Right cardiac atrium (tissue), 5 donors: Measurements from ENCODE around the gene TMCC3. TPM values are rescaled to one million over a fixed set of nuclear protein-coding genes. Genes with fewer than 3 reads are reported as not detected.
"Not testable (repeated sequence)": the region's sequence is repeated elsewhere in the genome, so short reads cannot be mapped to it uniquely, and the experiment has no call there.

ENCODE experiments used
- ATAC-seq, 2 donors: fragments of 200-7000 bp; cut with Tn5 transposase; one replicate each; pipeline versions ENCODE4 v1.8.0 to v1.9.1; 2020; ENCODE audit warnings: moderate library complexity in 2 of 2, mild to moderate bottlenecking in 1 of 2
- DNase-seq, 3 donors: peaks; one replicate each; pipeline ENCODE4 v3.0.0-alpha.2; 2020
- H3K27ac ChIP-seq: one replicate; pipeline ENCODE4 v1.5.1; 2013; ENCODE audit warnings: mild to moderate bottlenecking, low read length, control low read depth, moderate library complexity
- H3K27me3 ChIP-seq: one replicate; pipeline ENCODE4 v1.6.1; 2013; ENCODE audit not compliant: control insufficient read depth, insufficient read depth
- H3K4me1 ChIP-seq: one replicate; pipeline ENCODE4 v1.6.1; 2013; ENCODE audit warnings: low read length; ENCODE audit not compliant: control insufficient read depth, insufficient read depth
- H3K4me3 ChIP-seq: one replicate; pipeline ENCODE4 v1.5.1; 2013; ENCODE audit warnings: low read length, control low read depth
- H3K9me3 ChIP-seq: one replicate; pipeline ENCODE4 v1.6.1; 2013; ENCODE audit warnings: low read length; ENCODE audit not compliant: control insufficient read depth
- WGBS: extraction: QIAGEN DNeasy Blood & Tissue Kit; methylation state at CpG from one replicate; pipeline ENCODE4 v1.1.7; 2013; 5-methylcytosine and 5-hydroxymethylcytosine counted together
- intact Hi-C, 4 donors: fragments of 100-400 bp; cut with DNase I; formaldehyde crosslinking; loops; one replicate each; pipeline versions ENCODE4 v1.11.0 to v1.14.0; 2022 to 2023
- polyA plus RNA-seq: library from polyadenylated mRNA; stranded (reverse); fragments of 200-250 nt; gene quantifications from one replicate; pipeline ENCODE4 v1.2.3, GENCODE V29; 2013
- total RNA-seq, 4 donors: library from RNA; stranded (reverse); fragmentation: NEBNext Ultra II Directional; extraction: Animal tissue kit (Norgen Biotek cat#: 25700); gene quantifications; one replicate each; pipeline ENCODE4 v1.2.1, GENCODE V29; 2021
- donor health status: healthy with polysubstance abuse.
- donor health status: DM: no; HTN: yes; CAD: no.
- donor health status: DM: no; HTN: no; CAD: no.
- donor health status: DM: no; HTN: yes; CAD: no; lungs with severe emphysema.
- donor health status: DM: yes; HTN: yes; CAD: no.

TMCC3 gene
- total and polyA plus RNA-seq, 5 donors, result 1.7 to 6.7 (median 3.3) TPM

GRCh38 chr12:94616203-94616729 lies 34.1 kb downstream of the TMCC3 start:
- peaks cover 21% of the 10 kb centered on the region for H3K4me1 ChIP-seq
- ATAC-seq (peak; percentile 52 to 68), DNase-seq (peak in 1 of 3 donors; percentile 63)
- intact Hi-C loops, result no loop called here
- H3K27ac ChIP-seq, result peak overlapping the region; percentile 69
- H3K9me3 ChIP-seq, result no peaks in the 10 kb centered on the region
- peak overlapping the region; percentile 25 for H3K4me3 ChIP-seq
- 55% methylated on average over 11 of the region's 11 CpGs for WGBS
- no peaks in the 10 kb centered on the region for H3K27me3 ChIP-seq

- H3K27me3 ChIP-seq, result no peaks in the 10 kb centered on the region
- intact Hi-C loops, result no loop called here
- ATAC-seq (peak; percentile 82 to 96), DNase-seq (peak; percentile 52 to 76 (median 66))
- H3K27ac ChIP-seq, result peak overlapping the region; percentile 69
- peak overlapping the region; percentile 25 for H3K4me3 ChIP-seq
- H3K9me3 ChIP-seq, result no peaks in the 10 kb centered on the region
- 24% methylated on average over 14 of the region's 14 CpGs for WGBS
- peaks cover 21% of the 10 kb centered on the region for H3K4me1 ChIP-seq
These were observed 34.8 kb downstream of the TMCC3 start for GRCh38 chr12:94615260-94616181.

DNA sequence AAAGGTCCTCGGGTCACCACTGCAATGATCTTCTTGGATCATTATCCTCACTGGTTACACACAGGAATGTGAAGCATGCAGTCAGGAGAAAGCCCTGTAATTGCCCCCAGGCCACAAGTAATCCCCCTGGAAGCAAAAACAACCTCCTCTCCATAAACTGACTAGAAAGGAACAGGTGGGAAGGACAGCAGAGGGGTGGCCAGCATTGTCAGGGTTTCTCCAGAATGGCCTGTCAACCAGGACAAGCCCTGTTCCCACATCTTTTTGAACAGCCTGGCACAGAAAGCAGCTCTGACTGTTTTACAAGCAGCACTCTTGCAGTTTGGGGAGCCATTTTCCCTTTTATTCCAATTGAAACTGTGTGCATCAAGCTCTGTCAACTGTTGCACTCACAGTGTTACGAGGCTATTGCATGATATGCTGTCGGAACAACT lies 36.1 kb downstream of the TMCC3 start:
- Histone ChIP-seq H3K4me3 (no peak overlapping the region), H3K27me3 (no peaks in the 10 kb centered on the region), H3K4me1 (peaks cover 21% of the 10 kb centered on the region), H3K27ac (no peak overlapping the region), H3K9me3 (no peaks in the 10 kb centered on the region)
- intact Hi-C loops, result no loop called here
- DNase-seq (no peak), ATAC-seq (no peak)
- WGBS, result 63% methylated on average over 3 of the region's 3 CpGs

DNA sequence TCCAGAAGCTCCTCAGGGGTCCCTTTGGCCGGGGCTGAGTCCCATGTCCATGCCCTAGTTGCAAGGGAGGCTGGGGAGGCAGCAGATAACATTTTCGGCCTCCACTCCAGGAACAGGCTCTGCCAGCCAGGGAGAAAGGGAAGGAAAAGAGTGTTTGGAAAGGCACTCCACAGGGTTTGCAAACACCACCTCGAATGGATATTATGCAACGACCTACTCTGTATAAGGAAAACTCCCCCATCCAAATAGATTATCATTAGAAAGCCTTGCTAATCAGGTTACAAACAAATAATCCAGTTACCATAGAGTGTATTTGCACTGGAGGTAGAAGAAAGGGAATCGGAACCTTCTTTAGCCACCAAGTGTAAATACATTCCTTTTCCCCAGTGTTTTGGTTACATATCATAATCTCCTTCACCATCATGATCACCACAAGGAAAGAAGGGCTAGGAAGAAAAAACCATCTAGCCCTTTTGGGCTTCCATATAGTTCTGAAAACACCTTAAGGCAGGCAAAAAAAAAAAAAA lies 40.4 kb downstream of the TMCC3 start:
- 62% methylated on average over 5 of the region's 5 CpGs for WGBS
- Histone ChIP-seq H3K27me3 (no peaks in the 10 kb centered on the region), H3K27ac (no peak overlapping the region), H3K9me3 (no peaks in the 10 kb centered on the region), H3K4me1 (peaks cover 5% of the 10 kb centered on the region), H3K4me3 (no peak overlapping the region)
- no peak for ATAC-seq
- intact Hi-C loops, result loop anchor here in 1 of 4 donors (10.0 kb wide), 1 partner anchor 145 kb away; no protein-coding TSS in a partner anchor
- DNase-seq, result no peak

DNA sequence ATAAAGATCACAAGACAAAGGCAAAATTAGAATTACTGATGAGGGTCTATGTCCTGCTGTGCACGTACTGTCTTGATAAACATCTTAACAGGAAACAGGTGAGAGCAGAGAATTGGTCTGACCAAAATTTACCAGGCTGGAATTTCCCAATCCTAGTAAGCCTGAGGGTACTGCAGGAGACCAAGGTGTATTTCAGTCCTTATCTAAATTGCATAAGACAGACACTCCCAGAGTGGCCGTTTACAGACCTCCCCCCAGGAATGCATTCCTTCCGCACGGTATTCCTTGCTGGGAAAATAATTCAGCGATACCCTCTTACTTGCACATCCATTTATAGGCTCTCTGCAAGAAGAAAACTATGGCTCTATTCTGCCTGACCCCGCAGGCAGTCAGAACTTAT lies 43.5 kb downstream of the TMCC3 start:
- H3K9me3 ChIP-seq, H3K4me3 ChIP-seq, ATAC-seq, H3K27ac ChIP-seq, H3K4me1 ChIP-seq, H3K27me3 ChIP-seq, DNase-seq: not testable (repeated sequence)
- intact Hi-C loops, result loop anchor here in 1 of 4 donors (10.0 kb wide), 1 partner anchor 148 kb away; no protein-coding TSS in a partner anchor
- 86% methylated on average over 6 of the region's 6 CpGs for WGBS

GRCh38 chr12:94604366-94604698 lies 46.0 kb downstream of the TMCC3 start:
- Histone ChIP-seq H3K27me3 (no peaks in the 10 kb centered on the region), H3K4me3 (no peak overlapping the region), H3K27ac (no peak overlapping the region), H3K4me1 (peaks cover 2% of the 10 kb centered on the region), H3K9me3 (no peaks in the 10 kb centered on the region)
- 54% methylated on average over 3 of the region's 3 CpGs for WGBS
- DNase-seq, result no peak
- intact Hi-C loops, result loop anchor here in 1 of 4 donors (10.0 kb wide), 1 partner anchor 150 kb away; no protein-coding TSS in a partner anchor
- peak in 1 of 2 donors; percentile 56 for ATAC-seq

- H3K27me3 ChIP-seq, result no peaks in the 10 kb centered on the region
- ATAC-seq, result peak in 1 of 2 donors; percentile 39
- no peaks in the 10 kb centered on the region for H3K9me3 ChIP-seq
- no peak overlapping the region for H3K27ac ChIP-seq
- 75% methylated on average over 7 of the region's 7 CpGs for WGBS
- intact Hi-C loops, result loop anchor here in 1 of 4 donors (10.0 kb wide), 1 partner anchor 151 kb away; no protein-coding TSS in a partner anchor
- peaks cover 2% of the 10 kb centered on the region for H3K4me1 ChIP-seq
- DNase-seq, result peak; percentile 25 to 55 (median 50)
- H3K4me3 ChIP-seq, result no peak overlapping the region
These were observed 46.7 kb downstream of the TMCC3 start for GRCh38 chr12:94603434-94604365.

- no peaks in the 10 kb centered on the region for H3K27me3 ChIP-seq
- DNase-seq, result no peak
- 85% methylated on average over 4 of the region's 4 CpGs for WGBS
- H3K4me3 ChIP-seq, result no peak overlapping the region
- H3K27ac ChIP-seq, result no peak overlapping the region
- intact Hi-C loops, result loop anchor here in 1 of 4 donors (10.0 kb wide), 1 partner anchor 153 kb away; no protein-coding TSS in a partner anchor
- ATAC-seq, result no peak
- H3K9me3 ChIP-seq, result no peaks in the 10 kb centered on the region
- peaks cover 2% of the 10 kb centered on the region for H3K4me1 ChIP-seq
These were observed 48.3 kb downstream of the TMCC3 start for GRCh38 chr12:94602024-94602423.

DNA sequence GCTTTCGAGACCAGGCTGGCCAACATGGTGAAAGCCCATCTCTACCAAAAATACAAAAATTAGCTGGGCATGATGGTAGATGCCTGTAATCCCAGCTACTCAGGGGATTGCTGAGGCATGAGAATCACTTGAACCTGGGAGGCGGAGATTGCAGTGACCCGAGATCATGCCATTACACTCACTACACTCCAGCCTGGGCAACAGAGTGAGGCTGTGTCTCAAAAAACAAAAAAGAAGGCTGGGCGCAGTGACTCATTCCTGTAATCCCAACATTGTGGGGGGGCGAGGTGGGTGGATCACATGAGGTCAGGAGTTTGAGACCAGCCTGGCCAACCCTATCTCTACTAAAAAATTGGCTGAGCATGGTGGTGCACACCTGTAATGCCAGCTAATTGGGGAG lies 49.0 kb downstream of the TMCC3 start:
- not testable (repeated sequence) for H3K4me1 ChIP-seq, ATAC-seq, H3K9me3 ChIP-seq, H3K27me3 ChIP-seq, H3K4me3 ChIP-seq, DNase-seq, H3K27ac ChIP-seq
- intact Hi-C loops, result loop anchor here in 1 of 4 donors (10.0 kb wide), 1 partner anchor 153 kb away; no protein-coding TSS in a partner anchor
- WGBS, result 96% methylated on average over 5 of the region's 5 CpGs

GRCh38 chr12:94599189-94599588 lies 51.2 kb downstream of the TMCC3 start:
- WGBS, result 78% methylated on average over 4 of the region's 4 CpGs
- intact Hi-C loops, result loop anchor here in 1 of 4 donors (10.0 kb wide), 1 partner anchor 46 kb away; no protein-coding TSS in a partner anchor

More at GRCh38 chr12:94599189-94599588, 51.2 kb downstream of the TMCC3 start:
- no peak for DNase-seq
- Histone ChIP-seq H3K9me3 (no peaks in the 10 kb centered on the region), H3K27me3 (no peaks in the 10 kb centered on the region), H3K4me3 (no peak overlapping the region), H3K27ac (no peak overlapping the region), H3K4me1 (no peaks in the 10 kb centered on the region)
- ATAC-seq, result no peak
